K562 (cell line): ENCODE results near the gene CTNNBL1. TPM values are rescaled to one million over a fixed set of nuclear protein-coding genes. Genes with fewer than 3 reads are reported as not detected.
A peak's percentile ranks its signal among the peaks of the same experiment; 100 is the strongest.

Experiments used
- ADNP ChIP-seq: fragments of 200-800 bp; sonication (Bioruptor generic); IDR thresholded peaks from 2 replicates; pipeline ENCODE4 v1.6.1; 2016; ENCODE audit warnings: missing genetic modification characterization, missing compliant biosample characterization
- ARID1B ChIP-seq: fragments of 450-650 bp; IDR thresholded peaks from 2 replicates; pipeline ENCODE4 v1.6.1; 2016; ENCODE audit warnings: antibody characterized with exemption, mild to moderate bottlenecking, inconsistent platforms
- BCL6 ChIP-seq: fragments of 250-450 bp; sonication (Bioruptor Pico); IDR thresholded peaks from 2 replicates; pipeline ENCODE4 v1.4.0; 2020
- BDP1 ChIP-seq: IDR thresholded peaks from 3 replicates; pipeline ENCODE4 v1.6.1; 2011; ENCODE audit not compliant: insufficient read length, insufficient read depth
- BRF2 ChIP-seq: IDR thresholded peaks from 3 replicates; pipeline ENCODE4 v1.6.1; 2011; ENCODE audit warnings: borderline replicate concordance, mild to moderate bottlenecking; ENCODE audit not compliant: insufficient read length, insufficient read depth
- CEBPG ChIP-seq, 3 experiments: fragments of 200-800 bp in 1 of 3; sonication (Bioruptor generic) in 1 of 3; sonication (generic) in 1 of 3; formaldehyde crosslinking in 1 of 3; IDR thresholded peaks in 2 of 3; conservative IDR thresholded peaks in 1 of 3; 2 replicates each; pipeline versions ENCODE4 v1.6.1 to v1.8.0; 2016 to 2022; ENCODE audit warnings: missing compliant biosample characterization in 2 of 3, missing genetic modification characterization in 2 of 3, mild to moderate bottlenecking in 1 of 3, missing genetic modification reagents in 1 of 3
- CSDE1 ChIP-seq, 2 experiments: fragments of 450-650 bp; IDR thresholded peaks; 2 replicates each; pipeline ENCODE4 v1.6.1; 2016; ENCODE audit warnings: mild to moderate bottlenecking in 1 of 2
- CXXC5 ChIP-seq: fragments of 250-450 bp; sonication (Bioruptor Pico); IDR thresholded peaks from 2 replicates; pipeline ENCODE4 v1.8.0; 2022; ENCODE audit warnings: inconsistent platforms, mild to moderate bottlenecking, moderate library complexity
- E2F8 ChIP-seq: fragments of 450-650 bp; IDR thresholded peaks from 2 replicates; pipeline ENCODE4 v1.7.1; 2018; ENCODE audit warnings: mild to moderate bottlenecking, low read depth; ENCODE audit not compliant: partially characterized antibody
- HNRNPH1 ChIP-seq: fragments of 200-400 bp; formaldehyde crosslinking; optimal IDR thresholded peaks from 2 replicates; pipeline ENCODE3; 2017; ENCODE audit warnings: low read depth, mild to moderate bottlenecking, low read length, moderate library complexity
- MAX ChIP-seq: sonication (generic); formaldehyde crosslinking; IDR thresholded peaks from 2 replicates; pipeline ENCODE4 v1.9.0; 2022; ENCODE audit warnings: mild to moderate bottlenecking, missing genetic modification reagents
- POLR2AphosphoS2 ChIP-seq: IDR thresholded peaks from 2 replicates; pipeline ENCODE4 v1.6.1; 2012; ENCODE audit warnings: low read length, improper control_type of control experiment
- POU5F1 ChIP-seq: fragments of 150-350 bp; IDR thresholded peaks from 2 replicates; pipeline ENCODE4 v1.6.1; 2014; ENCODE audit warnings: borderline replicate concordance, low read length, low read depth, mild to moderate bottlenecking; ENCODE audit not compliant: partially characterized antibody
- PTTG1 ChIP-seq: fragments of 450-650 bp; IDR thresholded peaks from 2 replicates; pipeline ENCODE4 v1.6.1; 2016; ENCODE audit warnings: low read depth, mild to moderate bottlenecking, missing genetic modification characterization, missing compliant biosample characterization
- RBM14 ChIP-seq: fragments of 200-400 bp; formaldehyde crosslinking; IDR thresholded peaks from 2 replicates; pipeline ENCODE4 v1.6.1; 2018; ENCODE audit warnings: low read depth, mild to moderate bottlenecking, low read length, moderate library complexity, borderline replicate concordance; ENCODE audit not compliant: insufficient read depth
- SMARCB1 ChIP-seq: IDR thresholded peaks from 2 replicates; pipeline ENCODE4 v1.6.1; 2011; ENCODE audit warnings: improper control_type of control experiment, low read depth; ENCODE audit not compliant: insufficient read length
- TBP ChIP-seq: optimal IDR thresholded peaks from 2 replicates; pipeline ENCODE3; 2011; ENCODE audit warnings: low read depth, low read length, improper control_type of control experiment
- TRIM24 ChIP-seq, 2 experiments: fragments of 450-650 bp; IDR thresholded peaks; 2 replicates each; pipeline ENCODE4 v1.6.1; 2016
- U2AF1 ChIP-seq: fragments of 200-400 bp; formaldehyde crosslinking; optimal IDR thresholded peaks from 2 replicates; pipeline ENCODE3; 2017; ENCODE audit warnings: mild to moderate bottlenecking, low read depth, low read length, moderate library complexity
- ZFP30 ChIP-seq: fragments of 250-450 bp; sonication (Bioruptor Pico); IDR thresholded peaks from 2 replicates; pipeline ENCODE4 v1.8.0; 2022; ENCODE audit warnings: moderate library complexity, mild to moderate bottlenecking, inconsistent platforms, borderline replicate concordance
- ZFPM2 ChIP-seq: fragments of 250-450 bp; sonication (Bioruptor Pico); IDR thresholded peaks from 2 replicates; pipeline ENCODE4 v1.5.1; 2022; ENCODE audit warnings: mild to moderate bottlenecking
- ZNF224 ChIP-seq: sonication (generic); formaldehyde crosslinking; IDR thresholded peaks from 2 replicates; pipeline ENCODE4 v1.8.0; 2022; ENCODE audit warnings: mild to moderate bottlenecking, missing genetic modification reagents
- ZSCAN29 ChIP-seq: fragments of 450-650 bp; IDR thresholded peaks from 2 replicates; pipeline ENCODE4 v1.6.1; 2017
- polyA plus RNA-seq, 8 experiments: library from polyadenylated mRNA; depleted of rRNA in 4 of 8; stranded (reverse) in 5 of 8; unstranded in 3 of 8; fragments of >200 nt; fragmentation: Nextera tagmentation in 2 of 8; fragmentation: Illumina TruSeq in 1 of 8; extraction: Ambion mirVana in 2 of 8; extraction: Trizol in 1 of 8; gene quantifications; 2 replicates each; pipeline versions ENCODE4 v1.2.1 to v1.2.3, GENCODE V29; 2011 to 2014; ENCODE audit warnings: inconsistent platforms in 1 of 8, missing spikeins in 1 of 8
- total RNA-seq, 7 experiments: library from RNA; depleted of rRNA in 6 of 7; stranded (reverse); fragments of >200 nt in 6 of 7; fragmentation: Illumina TruSeq in 2 of 7; extraction: Trizol in 2 of 7; gene quantifications; 2 replicates each; pipeline versions ENCODE4 v1.2.1 to v1.2.3, GENCODE V29; 2011 to 2021; ENCODE audit warnings: low replicate concordance in 1 of 7
- TF ChIP-seq, protein P1 (sequence below): fragments of 450-650 bp; IDR thresholded peaks from 2 replicates; pipeline ENCODE4 v1.6.1; 2016; ENCODE audit warnings: low read depth, mild to moderate bottlenecking, moderate library complexity

The CTNNBL1 gene
- total and polyA plus RNA-seq, 9 of the 15 experiments (the other 6 are each of a cell fraction or from before 2014, with no cell fraction given): 32.4 to 85.6 (median 43.6) TPM

DNA sequence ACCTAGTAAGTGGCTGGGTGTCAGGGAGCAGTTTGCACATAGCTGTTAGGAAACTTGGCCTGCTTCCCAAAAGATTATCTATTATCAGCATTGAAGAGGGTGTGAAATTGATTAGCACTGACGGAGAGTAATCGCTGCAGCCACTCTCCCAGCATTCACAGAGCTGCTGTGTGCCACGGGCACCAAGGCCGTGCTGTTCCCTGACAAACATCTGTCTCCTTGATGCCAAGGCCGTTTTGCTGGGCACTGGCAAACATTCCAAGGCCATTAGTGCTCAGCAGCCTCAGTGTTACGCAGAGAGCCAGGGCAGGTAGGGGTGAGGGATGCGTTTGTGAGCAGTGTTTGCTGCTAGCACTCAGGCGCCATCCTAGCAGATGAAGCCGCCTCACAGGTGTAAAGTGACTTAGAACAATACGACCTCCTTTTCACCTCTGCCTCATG, 151.4 kb downstream of the CTNNBL1 start (continued):
- TF ChIP-seq POU5F1 (no peak), ARID1B (peak; percentile 47), BDP1 (no peak), BCL6 (CRISPR knock-in tag) (no peak), HNRNPH1 (no peak), ADNP (tag) (no peak), TBP (no peak), RBM14 (no peak), ZSCAN29 (no peak), POLR2AphosphoS2 (no peak), MAX (CRISPR knock-in tag) (no peak), TRIM24 (IDR thresholded peaks at IDR 0.05) (no peak), U2AF1 (no peak), E2F8 (no peak), BRF2 (no peak), ZFP30 (CRISPR knock-in tag) (no peak), ZNF224 (CRISPR knock-in tag) (no peak), PTTG1 (tag) (no peak), CXXC5 (CRISPR knock-in tag) (peak; percentile 38; the same call in 1 of the 2 replicates), SMARCB1 (no peak), CSDE1 (IDR thresholded peaks at IDR 0.05) (no peak), CEBPG (CRISPR knock-in tag; IDR thresholded peaks at IDR 0.05) (no peak), CEBPG (tag; conservative IDR thresholded peaks at IDR 0.05 in 1 of 2, IDR thresholded peaks at IDR 0.05 in 1 of 2) (no peak), ZFPM2 (no peak)
- TF ChIP-seq, protein P1, sequence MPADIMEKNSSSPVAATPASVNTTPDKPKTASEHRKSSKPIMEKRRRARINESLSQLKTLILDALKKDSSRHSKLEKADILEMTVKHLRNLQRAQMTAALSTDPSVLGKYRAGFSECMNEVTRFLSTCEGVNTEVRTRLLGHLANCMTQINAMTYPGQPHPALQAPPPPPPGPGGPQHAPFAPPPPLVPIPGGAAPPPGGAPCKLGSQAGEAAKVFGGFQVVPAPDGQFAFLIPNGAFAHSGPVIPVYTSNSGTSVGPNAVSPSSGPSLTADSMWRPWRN: no peak
